SJSA1 (cell line): Measurements from ENCODE around the gene MAST4. TPM values are rescaled to one million over a fixed set of nuclear protein-coding genes. Genes with fewer than 3 reads are reported as not detected.
A peak's percentile ranks its signal among the peaks of the same experiment; 100 is the strongest.

Experiments used
- DNase-seq, 2 experiments: peaks; one replicate each; pipeline ENCODE4 v3.0.0-alpha.2; 2015 to 2020; ENCODE audit warnings: low spot score in 2 of 2, low read depth in 1 of 2
- H3K27ac ChIP-seq: fragments of 250-450 bp; sonication (Bioruptor Pico); 2 replicates; pipeline ENCODE4 v1.5.1; 2020; ENCODE audit warnings: mild to moderate bottlenecking, moderate library complexity
- H3K27me3 ChIP-seq: fragments of 250-450 bp; sonication (Bioruptor Pico); replicated peaks from 2 replicates; pipeline ENCODE4 v1.5.1; 2020; ENCODE audit warnings: mild to moderate bottlenecking, moderate library complexity
- H3K36me3 ChIP-seq: fragments of 250-450 bp; sonication (Bioruptor Pico); 2 replicates; pipeline ENCODE4 v1.5.1; 2020; ENCODE audit warnings: mild to moderate bottlenecking
- H3K4me1 ChIP-seq: fragments of 250-450 bp; sonication (Bioruptor Pico); replicated peaks from 2 replicates; pipeline ENCODE4 v1.6.1; 2021; ENCODE audit warnings: mild to moderate bottlenecking
- H3K4me3 ChIP-seq: fragments of 250-450 bp; sonication (Bioruptor Pico); 2 replicates; pipeline ENCODE4 v1.5.1; 2020; ENCODE audit warnings: mild to moderate bottlenecking
- H3K9me3 ChIP-seq: fragments of 250-450 bp; sonication (Bioruptor Pico); replicated peaks from 2 replicates; pipeline ENCODE4 v1.5.1; 2020; ENCODE audit warnings: mild to moderate bottlenecking
- total RNA-seq: library from RNA; depleted of rRNA; stranded (reverse); fragments of >200 nt; shearing (Covaris generic); gene quantifications from 2 replicates; pipeline ENCODE4 v1.2.3, GENCODE V29; 2014

Gene MAST4
- total RNA-seq, 1 experiment from 2014 or later = 2.3 TPM

GRCh38 chr5:66615894-66616293 is 19.7 kb downstream of the MAST4 start:
- Histone ChIP-seq H3K4me1 (no peaks in the 10 kb centered on the region), H3K27ac (no peak overlapping the region), H3K4me3 (no peak overlapping the region), H3K36me3 (no peaks in the 10 kb centered on the region), H3K27me3 (no peaks in the 10 kb centered on the region), H3K9me3 (no peaks in the 10 kb centered on the region)
- no peak for DNase-seq

- DNase-seq = no peak
- H3K27ac ChIP-seq = no peak overlapping the region
- H3K27me3 ChIP-seq = no peaks in the 10 kb centered on the region
- no peaks in the 10 kb centered on the region for H3K4me1 ChIP-seq
- no peaks in the 10 kb centered on the region for H3K9me3 ChIP-seq
- H3K4me3 ChIP-seq = no peak overlapping the region
- H3K36me3 ChIP-seq = no peaks in the 10 kb centered on the region
Observed at GRCh38 chr5:66616520-66617225, 20.5 kb downstream of the MAST4 start.

- no peak overlapping the region for H3K4me3 ChIP-seq
- H3K27ac ChIP-seq = no peak overlapping the region
- no peaks in the 10 kb centered on the region for H3K36me3 ChIP-seq
- H3K27me3 ChIP-seq = no peaks in the 10 kb centered on the region
- no peaks in the 10 kb centered on the region for H3K9me3 ChIP-seq
- no peaks in the 10 kb centered on the region for H3K4me1 ChIP-seq
- DNase-seq = no peak
Observed at GRCh38 chr5:66617226-66617861, 21.2 kb downstream of the MAST4 start.

DNA sequence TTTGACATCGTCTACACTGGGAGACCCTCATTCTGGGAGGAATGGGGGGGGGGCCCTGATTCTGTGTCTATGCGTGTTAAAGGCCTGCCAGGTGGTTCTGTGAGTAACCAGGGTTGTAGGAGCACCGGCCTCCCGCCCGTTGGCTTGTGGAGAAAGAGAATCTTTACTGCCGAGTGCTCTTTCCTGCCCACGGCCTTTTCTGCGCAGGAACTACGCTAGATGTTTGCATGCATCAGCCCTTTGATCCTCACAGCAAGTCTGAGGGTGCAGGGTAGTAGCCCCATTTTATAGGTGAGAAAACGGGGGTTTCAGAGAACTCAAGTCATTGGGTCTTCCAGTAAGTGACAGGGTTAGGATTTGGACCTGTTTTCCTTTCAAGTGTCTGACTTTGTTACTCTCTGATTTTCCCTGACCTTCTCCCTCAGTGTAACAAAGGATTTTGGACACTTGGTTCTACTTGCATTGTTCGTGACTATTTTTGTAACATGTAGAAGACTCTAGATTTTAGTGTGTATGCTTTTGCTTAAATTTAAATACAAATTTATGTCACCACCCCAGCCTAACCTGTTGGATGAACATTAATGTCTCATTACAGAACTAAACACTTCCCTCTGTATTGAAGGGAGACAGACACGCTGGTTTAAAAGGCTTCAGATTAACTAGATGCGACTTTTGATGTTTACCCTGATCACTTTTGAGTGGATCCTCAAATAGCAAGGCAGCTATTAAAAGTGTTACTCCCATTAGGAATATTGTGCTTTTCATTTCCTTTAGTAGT is 22.0 kb downstream of the MAST4 start:
- H3K4me1 ChIP-seq = no peaks in the 10 kb centered on the region

GRCh38 chr5:66620711-66621110 is 24.5 kb downstream of the MAST4 start:
- H3K4me1 ChIP-seq = no peaks in the 10 kb centered on the region
- no peaks in the 10 kb centered on the region for H3K9me3 ChIP-seq
- no peak overlapping the region for H3K27ac ChIP-seq
- no peaks in the 10 kb centered on the region for H3K27me3 ChIP-seq
- DNase-seq = no peak
- H3K4me3 ChIP-seq = no peak overlapping the region
- H3K36me3 ChIP-seq = no peaks in the 10 kb centered on the region

More for the DNA sequence above, 22.0 kb downstream of the MAST4 start:
- Histone ChIP-seq H3K27me3 (no peaks in the 10 kb centered on the region), H3K36me3 (no peaks in the 10 kb centered on the region), H3K9me3 (no peaks in the 10 kb centered on the region), H3K4me3 (no peak overlapping the region), H3K27ac (no peak overlapping the region)
- DNase-seq = no peak

DNA sequence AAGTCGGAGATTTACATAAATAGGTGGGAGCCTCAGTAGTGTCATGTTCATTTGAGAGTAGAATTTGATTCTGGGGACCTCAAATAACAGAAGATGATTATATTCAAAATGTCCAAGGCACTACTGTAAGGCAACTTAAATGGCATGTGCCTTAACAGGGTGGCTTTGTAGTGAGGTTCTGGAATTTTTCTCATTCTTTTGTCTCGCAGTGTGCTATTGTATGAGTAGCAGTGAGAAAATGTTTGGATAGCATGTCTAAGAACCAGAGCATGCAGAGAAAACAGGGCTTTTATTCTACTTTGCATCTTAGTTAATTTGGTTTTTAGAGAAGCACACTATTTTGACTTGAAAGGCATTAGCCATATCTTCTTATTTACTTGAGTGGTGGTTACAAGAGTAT is 25.0 kb downstream of the MAST4 start:
- peak in 1 of 2 experiments; percentile 2 for DNase-seq
- Histone ChIP-seq H3K27me3 (no peaks in the 10 kb centered on the region), H3K36me3 (no peaks in the 10 kb centered on the region), H3K9me3 (no peaks in the 10 kb centered on the region), H3K4me1 (no peaks in the 10 kb centered on the region), H3K27ac (no peak overlapping the region), H3K4me3 (no peak overlapping the region)

GRCh38 chr5:66621736-66622135 is 25.5 kb downstream of the MAST4 start:
- H3K27me3 ChIP-seq = no peaks in the 10 kb centered on the region
- no peaks in the 10 kb centered on the region for H3K4me1 ChIP-seq
- H3K9me3 ChIP-seq = no peaks in the 10 kb centered on the region
- no peaks in the 10 kb centered on the region for H3K36me3 ChIP-seq
- H3K4me3 ChIP-seq = no peak overlapping the region
- no peak overlapping the region for H3K27ac ChIP-seq
- no peak for DNase-seq

- no peaks in the 10 kb centered on the region for H3K27me3 ChIP-seq
- H3K27ac ChIP-seq = no peak overlapping the region
Observed at GRCh38 chr5:66628561-66628960, 32.4 kb downstream of the MAST4 start.

GRCh38 chr5:66629446-66629845 is 33.3 kb downstream of the MAST4 start:
- Histone ChIP-seq H3K27me3 (no peaks in the 10 kb centered on the region), H3K4me3 (no peak overlapping the region), H3K27ac (no peak overlapping the region), H3K4me1 (no peaks in the 10 kb centered on the region), H3K36me3 (no peaks in the 10 kb centered on the region), H3K9me3 (no peaks in the 10 kb centered on the region)
- DNase-seq = no peak

More at GRCh38 chr5:66628561-66628960, 32.4 kb downstream of the MAST4 start:
- no peaks in the 10 kb centered on the region for H3K4me1 ChIP-seq
- no peak for DNase-seq
- no peaks in the 10 kb centered on the region for H3K36me3 ChIP-seq
- no peaks in the 10 kb centered on the region for H3K9me3 ChIP-seq
- H3K4me3 ChIP-seq = no peak overlapping the region

DNA sequence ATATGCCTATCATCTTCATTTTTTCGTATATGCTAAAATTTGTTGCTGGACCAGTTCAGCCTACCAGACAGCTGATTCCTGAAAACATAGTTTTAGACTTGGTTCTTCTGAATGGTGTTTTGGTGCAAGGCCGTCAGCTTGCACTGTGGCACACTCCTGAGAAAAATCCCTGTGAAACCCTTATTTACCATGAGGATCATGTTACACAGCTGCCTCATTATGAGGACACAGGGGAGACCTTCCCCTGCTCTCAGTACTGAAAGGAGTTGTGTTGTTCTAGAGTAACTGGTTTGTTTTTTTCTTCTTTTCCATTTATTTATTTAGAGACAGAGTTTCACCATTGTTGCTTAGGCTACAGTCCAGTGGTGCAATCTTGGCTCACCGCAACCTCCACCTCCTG is 37.6 kb downstream of the MAST4 start:
- Histone ChIP-seq H3K9me3 (no peaks in the 10 kb centered on the region), H3K4me1 (no peaks in the 10 kb centered on the region), H3K36me3 (no peaks in the 10 kb centered on the region), H3K4me3 (no peak overlapping the region), H3K27me3 (no peaks in the 10 kb centered on the region), H3K27ac (no peak overlapping the region)
- DNase-seq = no peak

DNA sequence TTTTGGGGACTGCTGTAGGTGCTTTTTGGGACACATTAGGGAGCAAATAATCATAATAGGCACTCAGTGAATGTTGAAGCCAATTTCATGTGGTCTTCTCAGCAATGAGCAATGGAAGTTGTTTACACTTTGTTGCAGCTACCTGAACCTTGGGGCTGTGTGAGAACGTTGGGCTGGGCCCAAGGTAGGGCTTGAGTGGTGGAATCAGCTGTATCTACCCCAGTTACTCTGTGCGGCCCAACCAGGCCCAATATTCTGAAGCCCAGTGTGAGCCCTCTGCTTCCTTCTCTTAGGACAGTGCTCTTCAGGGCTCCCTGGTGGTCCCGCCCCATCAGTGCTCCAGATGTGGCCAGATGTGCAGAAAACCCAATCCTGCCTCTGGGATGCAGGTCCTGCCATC is 38.4 kb downstream of the MAST4 start:
- Histone ChIP-seq H3K4me1 (no peaks in the 10 kb centered on the region), H3K27ac (no peak overlapping the region), H3K36me3 (no peaks in the 10 kb centered on the region), H3K9me3 (no peaks in the 10 kb centered on the region), H3K27me3 (no peaks in the 10 kb centered on the region), H3K4me3 (no peak overlapping the region)
- DNase-seq = no peak

GRCh38 chr5:66637994-66638393 is 41.8 kb downstream of the MAST4 start:
- Histone ChIP-seq H3K36me3 (no peaks in the 10 kb centered on the region), H3K27me3 (no peaks in the 10 kb centered on the region), H3K27ac (no peak overlapping the region), H3K9me3 (no peaks in the 10 kb centered on the region), H3K4me1 (no peaks in the 10 kb centered on the region), H3K4me3 (no peak overlapping the region)
- DNase-seq = no peak

DNA sequence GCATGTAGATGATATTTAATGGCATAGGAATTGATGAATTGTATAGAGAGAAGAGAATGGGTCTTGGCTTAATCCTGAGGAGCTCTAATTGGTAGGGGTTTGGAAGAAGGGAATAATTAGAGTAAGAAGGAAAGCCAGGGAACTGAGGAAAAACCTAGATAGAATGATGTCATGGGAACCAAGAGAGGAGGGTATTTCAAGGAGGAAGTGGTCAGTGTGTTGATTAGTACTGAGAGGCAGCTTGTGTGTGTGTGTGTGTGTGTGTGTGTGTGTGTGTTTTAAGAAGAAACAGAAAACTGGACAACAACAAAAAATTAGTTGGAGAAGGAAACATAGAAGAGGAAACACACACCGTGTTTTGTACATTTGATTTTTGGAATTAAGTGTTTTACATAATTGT is 42.8 kb downstream of the MAST4 start:
- no peaks in the 10 kb centered on the region for H3K27me3 ChIP-seq
- H3K27ac ChIP-seq = no peak overlapping the region
- no peaks in the 10 kb centered on the region for H3K36me3 ChIP-seq
- H3K4me3 ChIP-seq = no peak overlapping the region
- no peaks in the 10 kb centered on the region for H3K4me1 ChIP-seq
- DNase-seq = no peak
- H3K9me3 ChIP-seq = no peaks in the 10 kb centered on the region

- H3K27me3 ChIP-seq = no peaks in the 10 kb centered on the region
- no peaks in the 10 kb centered on the region for H3K36me3 ChIP-seq
- H3K27ac ChIP-seq = no peak overlapping the region
- H3K4me1 ChIP-seq = no peaks in the 10 kb centered on the region
- H3K4me3 ChIP-seq = no peak overlapping the region
- no peaks in the 10 kb centered on the region for H3K9me3 ChIP-seq
- no peak for DNase-seq
Observed at GRCh38 chr5:66642538-66642937, 46.3 kb downstream of the MAST4 start.
